Posterior vena cava (tissue), 2 donors: Measurements from ENCODE around the gene RGS7. TPM values are rescaled to one million over a fixed set of nuclear protein-coding genes. Genes with fewer than 3 reads are reported as not detected.

Experiments
- DNase-seq: peaks from one replicate; pipeline ENCODE4 v3.0.0-alpha.2; 2020; ENCODE audit warnings: low spot score
- intact Hi-C, 2 donors: fragments of 100-400 bp; cut with DNase I; formaldehyde crosslinking; loops; one replicate each; pipeline versions ENCODE4 v1.14.1 to v1.14.2; 2022 to 2023
- microRNA-seq, 2 donors: library from miRNA; unstranded; fragments of <30 nt; microRNA quantifications; one replicate each; pipeline ENCODE4 v1.2.0, GENCODE V29; 2020 to 2021; ENCODE audit warnings: borderline microRNAs expressed in 2 of 2
- total RNA-seq, 2 donors: library from RNA; stranded (reverse); fragmentation: NEBNext Ultra II Directional; extraction: Animal tissue kit (Norgen Biotek cat#: 25700); gene quantifications; one replicate each; pipeline ENCODE4 v1.2.1, GENCODE V29; 2021
- donor health status: DM: yes; HTN: yes; CAD: no.
- donor health status: DM: yes; HTN: yes; CAD: no.

The RGS7 gene
- total RNA-seq, 2 donors from 2014 or later, result not detected

DNA sequence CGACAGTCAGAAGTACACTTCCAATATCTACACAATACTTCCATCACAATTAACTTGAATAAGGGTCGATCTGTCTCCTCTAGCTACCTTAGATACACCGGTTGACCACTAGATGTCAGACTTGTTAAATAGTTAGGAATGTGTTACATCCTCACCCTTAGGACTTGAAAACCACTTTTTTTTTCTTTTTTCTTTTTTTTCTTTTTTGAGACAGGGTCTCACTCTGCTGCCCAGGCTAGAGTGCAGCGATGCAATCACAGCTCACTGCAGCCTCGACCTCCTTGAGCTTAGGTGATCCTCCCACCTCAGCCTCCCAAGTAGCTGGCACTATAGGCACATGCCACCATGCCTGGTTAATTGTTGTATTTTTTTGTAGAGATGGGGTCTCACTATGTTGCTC is 624.6 kb downstream of the RGS7 start:
- intact Hi-C loops, result no loop called here
- no peak for DNase-seq

Small RNA genes lying within 50 kb of the gene (microRNA-seq; reads per million reads assigned to microRNA genes)
- 0 reads per million in 2 donors for gene MIR3123

Other genes with a start within 250 kb of the RGS7 start
- 10 to 100 TPM; 45.0 to 54.1 TPM for gene FH, start 162.6 kb upstream of the RGS7 start, total RNA-seq
- gene KMO, start 175.2 kb upstream of the RGS7 start, total RNA-seq, result 1 to 10 TPM; 1.1 to 1.2 TPM